ENCODE data around the gene YIF1A.

GRCh38 chr11:66268244-66268951 is 20.5 kb downstream of the YIF1A start, which contains the start of gene RAB1B:
- TF ChIP-seq CTCF (IDR thresholded peaks at IDR 0.05) (no peak), POLR2A (IDR thresholded peaks at IDR 0.05) (peak; percentile 59 to 81), EP300 (IDR thresholded peaks at IDR 0.05) (no peak)
